Measurements from ENCODE around the gene LCORL.
A peak's percentile ranks its signal among the peaks of the same experiment; 100 is the strongest.
"Not testable (repeated sequence)": the region's sequence is repeated elsewhere in the genome, so short reads cannot be mapped to it uniquely, and the experiment has no call there.

Gene LCORL

DNA sequence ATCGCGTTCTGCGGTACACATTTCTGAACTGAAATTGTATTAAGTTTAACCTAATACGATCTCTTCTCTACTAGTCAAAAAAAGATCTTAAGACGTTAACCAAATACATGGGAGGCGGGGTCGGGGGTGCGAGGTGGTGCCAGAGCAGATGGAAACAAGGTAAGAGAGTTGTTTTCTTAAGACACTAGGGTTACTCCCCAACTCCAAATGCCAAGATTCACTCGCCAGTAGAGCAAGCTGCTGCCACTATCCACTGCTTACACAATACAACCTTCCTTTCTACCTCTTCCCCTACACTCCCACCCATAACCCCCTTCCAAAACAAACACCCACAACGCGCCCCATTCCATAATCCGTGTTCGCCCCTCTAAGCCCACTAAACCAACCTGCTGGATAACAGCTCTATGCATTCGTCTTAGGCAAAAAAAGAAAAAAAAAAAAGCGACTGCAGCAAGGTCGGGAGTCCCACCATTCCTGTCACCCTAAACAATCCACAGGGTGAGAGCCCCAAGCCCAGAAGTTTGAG is 1.3 kb downstream of the LCORL start:
- peak; percentile 12 for DNase-seq (ENCODE audit: low spot score)

DNA sequence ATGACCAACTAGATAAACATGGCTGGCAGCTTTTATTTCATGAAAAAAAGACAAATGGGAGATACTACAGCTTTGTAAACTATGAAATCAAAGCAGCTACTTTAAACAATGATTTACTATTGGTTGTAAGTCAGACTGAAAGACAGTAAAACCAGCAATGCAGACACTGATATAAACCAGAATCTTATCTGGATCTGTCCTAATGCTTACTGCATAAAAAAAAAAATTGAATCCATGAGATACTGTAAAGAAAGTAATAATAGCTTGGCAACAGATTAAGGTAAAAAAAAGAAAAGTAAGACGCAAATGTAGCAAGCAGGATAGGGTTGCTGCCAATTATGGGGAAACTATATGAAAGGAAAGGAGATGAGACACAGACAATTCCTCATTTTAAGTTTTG is 7.3 kb downstream of the LCORL start:
- DNase-seq (ENCODE audit: low spot score): no peak

DNA sequence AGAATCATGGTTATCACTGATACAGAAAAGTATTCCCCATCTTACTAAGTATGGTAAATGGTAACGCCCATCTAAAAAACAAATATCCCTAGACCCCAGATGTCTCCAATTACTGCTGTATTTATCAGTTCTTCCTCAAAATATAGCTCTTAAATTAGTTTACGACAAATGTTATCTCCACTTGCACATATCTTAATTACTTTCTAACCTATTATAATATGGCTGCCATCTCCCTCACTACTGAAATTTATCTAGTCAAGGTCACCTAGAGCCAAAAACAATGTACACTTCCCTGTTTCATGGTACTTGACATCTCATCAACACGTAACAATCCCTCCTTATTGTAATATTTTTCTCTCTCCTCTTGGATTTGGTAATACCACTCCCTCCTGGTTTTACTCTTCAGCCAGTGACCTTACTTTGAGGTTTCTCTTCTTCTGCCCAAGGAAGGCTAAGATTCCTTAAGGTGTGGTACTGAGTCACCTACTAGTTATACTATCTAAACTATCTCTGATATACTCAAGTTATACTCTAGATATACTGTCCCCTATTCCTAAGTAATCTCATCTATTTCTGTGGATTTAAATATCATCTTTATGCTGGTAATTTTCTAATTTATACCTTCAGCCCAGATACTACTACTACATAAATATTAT is 8.6 kb downstream of the LCORL start:
- DNase-seq (ENCODE audit: low spot score): no peak

DNA sequence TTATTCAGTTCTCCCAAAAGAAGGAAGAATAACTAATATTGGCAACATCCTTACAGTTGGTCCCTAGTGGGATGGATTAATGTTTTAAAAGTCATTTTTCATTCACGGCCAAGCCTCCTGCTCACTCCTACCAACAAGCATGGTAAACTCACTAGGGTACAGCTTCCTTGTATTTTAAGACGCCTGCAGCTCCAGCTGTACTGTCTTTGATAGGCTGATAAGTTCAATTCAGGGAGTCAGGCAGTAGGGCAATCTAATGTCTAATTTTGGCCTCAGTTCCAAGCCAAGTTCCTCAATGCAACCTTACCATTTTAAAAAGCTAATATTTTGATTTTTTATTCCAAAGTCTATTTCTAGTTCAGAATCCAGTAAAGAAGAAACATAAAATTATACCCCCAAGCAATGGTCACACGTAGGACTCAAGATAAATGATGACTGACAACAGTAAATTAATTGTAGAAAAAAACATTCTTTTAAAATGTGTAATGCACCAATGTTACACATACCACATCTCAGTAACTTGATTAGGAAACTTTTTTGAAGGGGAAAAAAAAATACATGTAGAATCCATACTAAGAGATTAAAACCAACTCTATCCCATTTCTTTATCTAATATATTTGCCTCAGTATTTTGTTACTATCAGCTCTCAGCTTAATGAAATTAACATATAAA is 9.3 kb downstream of the LCORL start:
- DNase-seq (ENCODE audit: low spot score): no peak

DNA sequence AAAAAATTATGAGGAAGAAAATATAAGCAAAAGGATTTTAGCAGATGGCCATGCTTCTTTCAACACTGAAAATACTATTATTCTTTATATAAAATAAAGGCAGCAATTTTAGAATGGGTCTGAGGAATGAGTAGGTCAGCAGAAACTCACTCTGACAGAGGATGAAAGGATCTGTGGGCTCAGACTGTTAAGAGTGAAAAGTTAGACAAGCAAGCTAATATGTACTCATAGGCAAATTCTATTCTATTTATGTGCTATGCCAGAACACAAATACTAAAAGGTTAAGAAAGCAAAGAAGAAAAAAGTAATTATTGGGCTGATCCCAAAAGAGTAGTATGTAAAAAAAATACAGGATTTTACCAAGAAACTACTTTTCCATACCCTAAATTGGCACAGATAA is 13.9 kb downstream of the LCORL start:
- DNase-seq (ENCODE audit: low spot score): no peak

DNA sequence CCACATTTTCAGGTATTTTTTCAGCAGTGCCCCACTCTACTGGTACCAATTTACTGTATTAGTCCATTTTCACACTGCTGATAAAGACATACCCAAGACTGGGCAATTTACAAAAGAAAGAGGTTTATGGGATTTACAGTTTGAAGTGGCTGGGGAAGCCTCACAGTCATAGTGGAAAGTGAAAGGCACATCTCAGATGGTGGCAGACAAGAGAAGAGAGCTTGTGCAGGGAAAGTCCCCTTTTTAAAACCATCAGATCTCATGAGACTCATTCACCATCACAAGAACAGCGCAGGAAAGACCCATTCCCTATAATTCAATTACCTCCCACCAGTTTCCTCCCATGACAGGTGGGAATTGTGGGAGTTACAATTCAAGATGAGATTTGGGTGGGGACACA is 15.1 kb downstream of the LCORL start:
- not testable (repeated sequence) for DNase-seq (ENCODE audit: low spot score)

DNA sequence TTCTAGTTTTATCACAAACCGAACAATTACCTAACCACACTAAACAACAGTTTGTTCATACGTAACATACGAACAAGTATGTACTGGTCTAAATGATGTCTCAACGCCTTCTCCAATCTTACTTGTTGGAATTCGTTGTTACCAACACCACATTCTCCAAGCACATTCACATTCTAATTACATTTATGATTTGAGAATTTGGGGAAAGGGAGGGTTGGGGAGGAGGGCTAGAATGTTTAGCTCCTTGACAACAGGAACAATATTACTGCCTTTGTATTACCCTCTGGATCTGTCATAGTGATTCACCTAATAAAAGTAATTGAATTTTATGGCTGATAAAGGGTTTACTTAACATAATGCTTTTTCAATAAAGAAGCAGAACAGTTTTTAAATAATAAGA is 24.4 kb downstream of the LCORL start:
- DNase-seq (ENCODE audit: low spot score): no peak

DNA sequence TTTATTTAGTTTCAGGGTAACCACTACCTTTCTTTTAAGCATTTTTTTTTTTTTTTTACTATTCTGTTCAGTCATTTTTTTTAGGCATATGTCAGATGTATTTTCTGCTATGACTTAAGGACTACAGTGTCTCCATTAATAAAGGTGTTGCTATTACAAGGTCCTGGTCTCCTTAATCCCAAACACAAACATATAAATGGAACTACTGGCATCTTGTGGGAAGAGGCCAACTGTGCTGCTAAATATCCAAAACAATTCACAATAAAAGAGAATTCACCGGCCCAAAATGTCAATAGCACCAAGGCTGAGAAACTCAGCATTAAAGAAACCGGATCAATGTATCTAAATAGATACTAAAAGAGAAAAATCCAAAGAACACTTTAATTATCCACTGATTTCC is 26.4 kb downstream of the LCORL start:
- no peak for DNase-seq (ENCODE audit: low spot score)

DNA sequence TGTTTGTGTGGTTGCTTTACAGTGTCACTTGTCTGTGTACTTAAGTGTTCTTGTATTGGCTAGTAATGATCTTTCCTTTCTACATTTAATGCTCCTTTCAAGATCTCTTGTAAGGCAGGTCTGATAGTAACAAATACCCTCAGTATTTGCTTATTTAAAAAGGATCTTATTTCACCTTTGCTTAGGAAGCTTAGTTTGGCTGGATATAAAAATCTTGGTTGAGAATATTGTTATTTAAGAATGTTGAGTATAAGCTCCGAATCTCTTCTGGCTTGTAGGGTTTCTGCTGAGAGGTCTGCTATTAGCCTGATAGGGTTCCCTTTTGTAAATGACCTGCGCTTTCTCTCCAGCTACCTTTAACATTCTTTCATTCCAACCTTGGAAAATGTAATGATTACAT is 35.7 kb downstream of the LCORL start:
- DNase-seq (ENCODE audit: low spot score): no peak

DNA sequence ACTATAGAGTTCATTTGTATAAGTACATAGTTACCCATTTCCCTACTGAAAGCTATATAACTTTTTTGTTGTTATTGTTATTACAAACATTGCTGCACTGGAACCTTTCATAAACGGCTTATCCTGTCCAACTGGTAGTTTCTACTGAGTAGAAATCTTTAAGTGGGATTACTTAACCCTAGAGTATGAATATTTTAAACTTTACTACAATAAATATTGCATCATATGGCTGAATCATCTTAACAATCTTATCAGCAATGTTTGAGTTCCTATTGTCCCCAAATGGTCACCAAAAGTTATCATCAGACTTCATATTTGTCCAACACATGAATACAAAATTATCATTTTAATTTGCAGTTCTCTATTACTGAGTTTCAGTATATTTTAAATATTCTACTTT is 40.5 kb downstream of the LCORL start:
- no peak for DNase-seq (ENCODE audit: low spot score)

DNA sequence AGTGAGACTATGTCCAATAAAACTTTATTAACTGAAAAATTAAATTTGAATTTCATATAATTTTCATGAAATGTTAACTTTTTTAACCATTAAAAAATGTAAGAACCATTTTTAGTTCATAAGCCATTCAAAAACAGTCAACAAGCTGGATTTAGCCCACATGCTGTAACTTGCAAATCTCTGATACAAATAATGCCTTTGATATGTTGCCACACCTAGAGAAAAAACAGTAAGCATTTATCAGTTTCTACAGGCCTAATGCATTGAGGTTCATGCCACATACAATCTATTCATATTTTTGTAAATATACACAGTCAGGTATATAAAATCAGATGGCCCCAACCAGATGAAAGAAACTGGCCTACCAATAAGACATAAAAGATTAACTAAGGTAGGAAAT is 52.8 kb downstream of the LCORL start:
- no peak for DNase-seq (ENCODE audit: low spot score)

DNA sequence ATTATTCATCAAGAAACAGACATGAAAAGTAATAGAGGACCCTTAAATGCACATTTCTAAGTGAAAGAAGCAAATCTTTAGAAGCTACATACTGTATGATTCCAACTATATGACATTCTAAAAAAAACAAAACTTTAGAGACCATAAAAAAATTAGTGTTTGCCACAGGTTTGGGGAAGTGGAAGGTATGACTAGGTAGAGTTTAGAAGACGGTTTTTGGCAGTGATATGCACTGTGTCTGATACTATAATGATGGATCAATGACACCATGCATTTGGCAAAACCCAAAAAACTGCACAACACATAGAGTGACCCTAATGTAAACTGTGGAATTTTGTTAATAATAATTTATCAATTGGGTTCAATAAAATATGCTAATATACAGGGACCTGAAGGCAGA is 54.5 kb downstream of the LCORL start:
- no peak for DNase-seq (ENCODE audit: low spot score)

DNA sequence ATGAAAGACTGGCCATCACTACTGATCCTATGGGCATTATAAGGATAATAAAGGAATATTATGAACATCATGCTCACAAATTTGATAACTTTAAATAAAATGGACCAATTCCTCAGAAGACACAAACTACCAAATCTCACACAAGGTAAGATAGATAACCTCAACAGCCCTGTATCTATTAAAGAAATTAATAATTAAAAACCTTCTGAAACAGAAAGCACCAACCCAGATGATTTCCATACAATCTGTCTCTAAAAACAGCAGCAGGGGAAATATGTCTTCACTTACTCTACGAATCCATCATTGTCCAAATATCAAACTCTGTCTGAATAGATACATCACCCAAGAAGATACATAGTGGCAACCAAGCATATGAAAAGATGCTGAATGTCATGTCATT is 55.2 kb downstream of the LCORL start:
- DNase-seq (ENCODE audit: low spot score): no peak

DNA sequence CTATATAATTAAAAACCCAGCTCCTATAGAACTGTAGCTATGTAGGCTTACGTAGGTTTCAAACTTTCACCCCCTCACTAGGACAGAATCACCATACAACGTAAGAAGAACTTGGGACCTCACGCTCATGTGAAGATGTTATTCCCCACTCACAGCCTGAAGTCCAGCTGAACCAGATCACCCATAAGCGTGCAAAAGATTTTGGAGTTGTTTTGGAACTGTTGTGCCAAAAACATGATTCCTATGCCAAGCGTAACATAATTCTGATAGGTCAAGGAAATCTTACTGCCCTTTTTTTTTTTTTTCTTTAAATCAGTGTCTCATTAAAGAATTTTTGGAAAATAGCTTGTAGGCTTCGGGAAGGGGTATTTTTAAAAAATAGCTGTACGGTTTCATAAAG is 57.0 kb downstream of the LCORL start:
- no peak for DNase-seq (ENCODE audit: low spot score)

DNA sequence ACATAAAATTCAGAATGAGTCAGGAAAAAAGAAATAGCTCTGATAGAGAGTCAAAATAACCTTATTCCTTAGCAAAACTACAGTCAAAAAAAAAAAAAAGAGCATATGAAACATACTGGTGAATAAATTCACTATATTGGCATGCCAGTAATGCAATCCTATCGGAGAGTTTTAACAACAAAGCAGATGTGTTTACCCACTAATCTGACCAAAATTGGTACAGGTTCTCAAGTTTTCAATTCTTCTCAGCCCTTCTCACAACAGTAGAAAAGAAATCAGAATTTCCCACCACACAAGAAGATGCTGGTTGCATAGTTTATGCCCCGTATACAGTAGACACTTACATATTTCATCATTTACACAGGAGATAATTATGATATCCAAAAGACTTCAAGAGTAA is 59.4 kb downstream of the LCORL start:
- DNase-seq (ENCODE audit: low spot score): no peak

DNA sequence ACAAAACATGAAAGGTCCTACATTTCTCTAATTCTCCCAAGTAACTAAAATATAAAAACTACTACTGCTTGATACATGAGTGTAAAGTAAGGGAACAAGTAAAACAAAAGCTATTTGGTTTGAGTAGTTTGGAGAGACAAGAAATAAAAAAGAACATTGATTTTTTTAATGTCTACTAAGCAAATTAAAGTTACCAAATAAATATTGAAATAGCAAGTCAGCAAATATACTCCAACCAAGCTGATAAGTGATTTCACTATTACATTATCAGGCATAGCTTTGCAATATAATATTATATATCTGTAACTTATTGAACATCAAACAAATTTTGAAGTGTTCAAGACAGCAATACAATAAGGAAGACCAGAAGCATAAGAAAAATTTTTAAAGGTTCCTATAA is 60.3 kb downstream of the LCORL start:
- no peak for DNase-seq (ENCODE audit: low spot score)

DNA sequence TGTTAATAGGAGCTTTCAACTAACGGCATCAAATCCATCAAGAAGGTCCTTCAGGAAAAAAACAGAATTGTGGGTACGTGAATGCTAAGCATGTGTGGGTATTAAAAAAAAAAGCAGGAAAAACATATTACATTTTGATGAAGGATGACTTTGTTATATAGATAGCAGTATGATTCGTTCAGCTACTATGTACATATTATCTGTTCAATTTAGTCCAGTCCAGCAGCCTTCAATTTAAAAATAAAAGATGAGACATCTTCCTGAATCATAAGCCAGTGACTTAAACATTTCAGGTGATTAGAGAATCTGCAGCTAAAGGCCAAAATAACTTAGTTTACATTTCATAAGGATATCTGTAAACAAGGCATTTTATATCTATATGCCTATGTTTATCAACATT is 63.4 kb downstream of the LCORL start:
- DNase-seq (ENCODE audit: low spot score): no peak

DNA sequence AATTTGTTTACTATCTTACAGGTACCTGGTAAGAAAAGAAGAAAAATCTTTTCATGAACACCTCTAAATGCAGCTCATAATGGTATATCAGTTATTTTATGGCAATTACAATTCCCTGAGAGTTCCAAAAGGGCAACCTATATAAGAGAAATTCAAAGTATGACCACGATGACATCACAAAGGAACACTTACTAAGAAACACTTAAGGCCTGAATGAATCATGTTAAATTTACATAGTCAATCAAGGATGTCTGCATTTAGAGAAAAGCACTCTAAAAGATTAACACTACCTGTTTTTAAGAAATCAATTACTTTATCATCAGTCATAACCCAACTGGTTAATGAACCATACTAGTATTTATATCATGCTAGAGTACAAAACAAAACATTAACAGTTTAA is 63.9 kb downstream of the LCORL start:
- DNase-seq (ENCODE audit: low spot score): no peak

DNA sequence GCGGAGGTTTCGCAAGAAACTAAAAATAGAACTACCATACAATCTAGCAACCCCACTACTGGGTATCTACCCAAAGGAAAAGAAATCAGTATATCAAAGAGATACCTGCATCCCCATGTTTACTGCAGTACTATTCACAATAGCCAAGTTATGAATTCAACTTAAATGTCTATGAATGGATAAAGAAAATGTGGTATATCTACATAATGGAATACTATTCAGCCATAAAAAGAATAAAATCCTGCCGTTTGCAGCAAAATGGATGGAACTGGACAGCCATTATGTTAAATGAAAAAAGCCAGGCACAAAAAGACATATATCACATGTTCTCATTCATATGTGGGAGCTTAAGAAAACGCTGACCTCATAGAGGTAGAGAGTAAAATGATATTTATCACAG is 65.3 kb downstream of the LCORL start:
- DNase-seq (ENCODE audit: low spot score): no peak

DNA sequence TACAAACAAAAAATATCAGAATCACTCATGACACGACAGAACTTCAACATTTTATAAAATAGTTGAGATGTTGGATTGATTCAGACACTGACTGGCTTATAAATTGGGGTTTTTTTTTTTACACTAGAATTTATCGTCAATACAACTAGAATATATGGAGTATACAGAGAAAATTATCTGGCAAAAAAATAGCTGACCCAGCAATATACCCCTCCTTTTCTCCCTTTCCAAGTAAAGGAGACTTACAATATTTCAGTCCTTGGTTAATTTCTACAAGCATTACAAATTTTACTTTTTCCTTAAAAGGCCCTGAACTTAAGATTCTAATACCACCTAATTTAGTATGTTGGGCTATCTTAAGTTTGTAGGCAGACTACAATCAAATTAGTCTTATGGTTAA is 76.3 kb downstream of the LCORL start:
- DNase-seq (ENCODE audit: low spot score): no peak

DNA sequence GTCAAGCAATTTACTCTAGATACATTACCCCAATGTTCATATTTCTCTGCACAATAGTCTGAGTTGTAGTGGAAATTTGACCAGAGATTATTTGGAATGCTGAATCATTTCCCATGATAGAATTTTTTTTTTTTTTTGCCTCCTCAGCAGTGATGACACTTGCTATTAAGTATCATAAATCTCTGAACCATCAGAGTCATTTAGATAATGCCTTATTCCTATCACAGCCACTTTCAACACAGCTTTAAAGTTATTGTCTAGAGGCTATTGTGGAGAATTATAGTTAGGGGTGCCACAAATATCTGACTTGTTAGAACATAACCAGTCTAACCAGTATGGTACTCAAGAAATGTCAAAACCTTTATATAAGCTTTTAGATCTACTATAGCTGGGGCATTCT is 79.8 kb downstream of the LCORL start:
- DNase-seq (ENCODE audit: low spot score): no peak

DNA sequence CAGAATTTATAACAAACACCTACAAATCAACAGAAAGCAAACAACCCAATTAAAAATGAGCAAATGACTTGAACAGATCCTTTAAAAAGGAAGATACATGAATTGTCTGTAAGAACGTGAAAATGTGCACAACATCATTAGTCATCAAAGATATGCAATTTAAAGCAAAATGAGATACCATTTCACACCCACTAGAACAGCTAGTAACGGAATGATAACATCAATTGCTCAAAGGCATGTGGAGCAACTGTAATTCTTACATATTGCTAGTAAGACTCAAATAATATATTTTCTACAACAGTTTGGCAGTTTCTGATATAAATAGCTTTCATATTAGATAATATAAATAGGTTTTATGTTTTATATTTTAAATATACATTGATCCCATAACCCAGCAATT is 82.5 kb downstream of the LCORL start:
- no peak for DNase-seq (ENCODE audit: low spot score)

DNA sequence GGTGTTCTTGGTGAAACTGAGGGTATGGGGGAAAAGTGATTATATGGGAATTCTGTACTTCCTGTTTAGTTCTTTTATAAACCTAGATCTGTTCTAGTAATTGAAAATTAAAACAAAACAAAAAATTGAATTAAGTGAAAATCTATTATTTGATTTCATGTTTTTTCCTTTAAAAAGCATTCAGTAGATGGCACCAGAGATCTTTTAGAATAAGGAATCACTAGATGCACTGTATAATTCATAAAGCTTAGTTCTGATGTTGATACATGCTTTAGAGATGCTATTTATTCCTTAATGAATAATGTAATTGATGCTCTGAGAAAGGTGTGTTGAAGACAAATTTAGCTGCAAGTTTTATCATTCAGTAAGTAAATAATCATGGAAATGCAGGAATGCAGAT is 87.3 kb downstream of the LCORL start:
- DNase-seq (ENCODE audit: low spot score): no peak

DNA sequence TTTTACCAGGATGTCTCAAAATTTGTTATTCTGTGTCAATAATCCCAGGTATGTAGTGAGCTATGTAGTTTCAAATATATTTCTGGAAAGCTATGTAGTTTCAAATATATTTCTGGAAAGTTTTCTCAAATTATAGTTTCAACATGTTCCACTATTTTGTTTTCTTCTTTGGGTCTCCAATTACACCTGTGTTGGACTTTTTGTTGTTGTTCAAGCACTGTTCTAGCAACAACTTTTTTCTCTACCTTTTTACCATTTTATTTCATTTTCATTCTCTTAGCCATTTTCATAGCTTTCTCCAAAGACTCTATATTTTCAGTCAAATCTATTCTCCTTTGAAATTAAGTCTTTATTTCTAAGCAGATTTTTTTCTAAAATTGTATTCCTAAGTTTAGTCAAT is 88.4 kb downstream of the LCORL start:
- no peak for DNase-seq (ENCODE audit: low spot score)

All from Ammon's horn (tissue), 1 donor.